GM21576 (cell line): ENCODE results near the gene ZNF264.
"Not testable (repeated sequence)": the region's sequence is repeated elsewhere in the genome, so short reads cannot be mapped to it uniquely, and the experiment has no call there.

Source experiments
- ATAC-seq: cut with Tn5 transposase; IDR thresholded peaks from one replicate; pipeline ENCODE4 v1.9.1; 2021; ENCODE audit warnings: mild to moderate bottlenecking, moderate library complexity; ENCODE audit not compliant: unreplicated experiment

The ZNF264 gene

GRCh38 chr19:57191141-57192076 lies at the start of gene ZNF264:
Gene ZNF264 (plus strand): TSS chr19:57191500. CDS start chr19:57191914, 414 bp downstream.
- peak; percentile 85 for ATAC-seq

- ATAC-seq = no peak
Measured at GRCh38 chr19:57141699-57142098, 49.6 kb upstream of the ZNF264 start.

- ATAC-seq = no peak
Measured at GRCh38 chr19:57152921-57153320, 38.4 kb upstream of the ZNF264 start.

- ATAC-seq = no peak
Measured at GRCh38 chr19:57161985-57162539, 29.2 kb upstream of the ZNF264 start.

- no peak for ATAC-seq
Measured at GRCh38 chr19:57165846-57166245, 25.5 kb upstream of the ZNF264 start.

- no peak for ATAC-seq
Measured at GRCh38 chr19:57167385-57167784, 23.9 kb upstream of the ZNF264 start, which contains the start of gene DUXA. Gene DUXA (minus strand): TSS chr19:57167485. CDS start chr19:57167443, 42 bp downstream.

GRCh38 chr19:57171551-57172081 lies 19.7 kb upstream of the ZNF264 start:
- ATAC-seq = no peak

- ATAC-seq = no peak
Measured at GRCh38 chr19:57190301-57190700, 999 bp upstream of the ZNF264 start.

- peak; percentile 15 for ATAC-seq
Measured at GRCh38 chr19:57192077-57192420, 749 bp downstream of the ZNF264 start.

GRCh38 chr19:57192993-57193392 lies 1.7 kb downstream of the ZNF264 start:
- no peak for ATAC-seq

GRCh38 chr19:57197874-57198273 lies 6.6 kb downstream of the ZNF264 start:
- ATAC-seq = not testable (repeated sequence)

GRCh38 chr19:57202160-57202559 lies 10.9 kb downstream of the ZNF264 start:
- ATAC-seq = no peak

- ATAC-seq = no peak
Measured at GRCh38 chr19:57210381-57210780, 19.1 kb downstream of the ZNF264 start.

- no peak for ATAC-seq
Measured at GRCh38 chr19:57212109-57212508, 20.8 kb downstream of the ZNF264 start.

- no peak for ATAC-seq
Measured at GRCh38 chr19:57227502-57227901, 36.2 kb downstream of the ZNF264 start.

GRCh38 chr19:57231686-57232085 lies 40.4 kb downstream of the ZNF264 start:
- no peak for ATAC-seq

GRCh38 chr19:57233207-57233606 lies 41.9 kb downstream of the ZNF264 start:
- no peak for ATAC-seq

- peak; percentile 22 for ATAC-seq
Measured at GRCh38 chr19:57239982-57240310, 48.6 kb downstream of the ZNF264 start.

- peak; percentile 91 for ATAC-seq
Measured at GRCh38 chr19:57240311-57241090, 49.2 kb downstream of the ZNF264 start, which contains the start of gene ZNF805. Gene ZNF805 (plus strand): TSS chr19:57240632. CDS start chr19:57240892, 260 bp downstream.

GRCh38 chr19:57241176-57241575 lies 49.9 kb downstream of the ZNF264 start:
- ATAC-seq = no peak

GRCh38 chr19:57242821-57243220 lies 51.5 kb downstream of the ZNF264 start:
- ATAC-seq = no peak
